HepG2 (cell line): ENCODE data around the gene RBM34. TPM values are rescaled to one million over a fixed set of nuclear protein-coding genes. Genes with fewer than 3 reads are reported as not detected.

Experiments used
- ATRX ChIP-seq: sonication (generic); formaldehyde crosslinking; IDR thresholded peaks from 2 replicates; pipeline ENCODE4 v1.4.0; 2020; ENCODE audit warnings: missing genetic modification reagents, borderline replicate concordance
- EEA1 ChIP-seq: sonication (generic); formaldehyde crosslinking; IDR thresholded peaks from 2 replicates; pipeline ENCODE4 v1.5.1; 2020; ENCODE audit warnings: mild to moderate bottlenecking, missing genetic modification reagents, borderline replicate concordance
- MYNN ChIP-seq: sonication (generic); formaldehyde crosslinking; IDR thresholded peaks from 2 replicates; pipeline ENCODE4 v1.4.0; 2020; ENCODE audit warnings: mild to moderate bottlenecking, low read depth, missing genetic modification reagents
- NFIB ChIP-seq: sonication (generic); formaldehyde crosslinking; IDR thresholded peaks from 2 replicates; pipeline ENCODE4 v1.9.0; 2021; ENCODE audit warnings: missing genetic modification reagents, mild to moderate bottlenecking, borderline replicate concordance
- PTBP1 ChIP-seq: fragments of 200-400 bp; formaldehyde crosslinking; IDR thresholded peaks from 2 replicates; pipeline ENCODE4 v1.6.1; 2018; ENCODE audit warnings: low read length, low read depth; ENCODE audit not compliant: poor library complexity, severe bottlenecking
- SETDB1 ChIP-seq: sonication (generic); formaldehyde crosslinking; IDR thresholded peaks from 2 replicates; pipeline ENCODE4 v1.5.1; 2020; ENCODE audit warnings: missing genetic modification reagents, mild to moderate bottlenecking, borderline replicate concordance
- SMAD1 ChIP-seq: sonication (generic); formaldehyde crosslinking; IDR thresholded peaks from 2 replicates; pipeline ENCODE4 v1.4.0; 2020; ENCODE audit warnings: missing genetic modification reagents, low read depth, mild to moderate bottlenecking, borderline replicate concordance
- STAG1 ChIP-seq: sonication (generic); formaldehyde crosslinking; IDR thresholded peaks from 2 replicates; pipeline ENCODE4 v1.4.0; 2020; ENCODE audit warnings: missing genetic modification reagents
- YEATS2 ChIP-seq: sonication (generic); formaldehyde crosslinking; IDR thresholded peaks from 2 replicates; pipeline ENCODE4 v1.4.0; 2020; ENCODE audit warnings: missing genetic modification reagents, borderline replicate concordance
- ZFYVE20 ChIP-seq: sonication (generic); formaldehyde crosslinking; IDR thresholded peaks from 2 replicates; pipeline ENCODE4 v1.8.0; 2023; ENCODE audit warnings: low read depth, mild to moderate bottlenecking, moderate library complexity, missing genetic modification reagents, borderline replicate concordance
- ZNF234 ChIP-seq: sonication (generic); formaldehyde crosslinking; conservative IDR thresholded peaks from 2 replicates; pipeline ENCODE4 v1.5.1; 2020; ENCODE audit warnings: mild to moderate bottlenecking, missing genetic modification reagents
- ZNF3 ChIP-seq: IDR thresholded peaks from 2 replicates; pipeline ENCODE4 v1.7.0; 2017; ENCODE audit warnings: inconsistent platforms
- ZNF33B ChIP-seq: sonication (generic); formaldehyde crosslinking; IDR thresholded peaks from 2 replicates; pipeline ENCODE4 v1.5.1; 2020; ENCODE audit warnings: mild to moderate bottlenecking, missing genetic modification reagents
- ZNF431 ChIP-seq: sonication (generic); formaldehyde crosslinking; IDR thresholded peaks from 2 replicates; pipeline ENCODE4 v1.9.0; 2022; ENCODE audit warnings: missing genetic modification reagents, low read depth, mild to moderate bottlenecking, borderline replicate concordance
- ZNF672 ChIP-seq: sonication (generic); formaldehyde crosslinking; IDR thresholded peaks from 2 replicates; pipeline ENCODE4 v1.8.1; 2022; ENCODE audit warnings: missing genetic modification reagents
- polyA plus RNA-seq, 8 experiments: library from polyadenylated mRNA; depleted of rRNA in 3 of 8; stranded (reverse) in 7 of 8; unstranded in 1 of 8; fragments of >200 nt; fragmentation: Illumina TruSeq in 4 of 8; extraction: Trizol in 4 of 8; gene quantifications; 2 replicates each; pipeline versions ENCODE4 v1.2.1 to v1.2.3, GENCODE V29; 2011 to 2016; ENCODE audit warnings: low read depth in 4 of 8, missing spikeins in 1 of 8, mixed read lengths in 1 of 8; ENCODE audit not compliant: insufficient read depth in 1 of 8
- total RNA-seq, 5 experiments: library from RNA; depleted of rRNA; stranded (reverse); fragments of >200 nt; fragmentation: Illumina TruSeq; extraction: Trizol; gene quantifications; 2 replicates each; pipeline ENCODE4 v1.2.3, GENCODE V29; 2016; ENCODE audit warnings: low read depth in 1 of 5
- TF ChIP-seq, protein P1 (sequence below): sonication (generic); formaldehyde crosslinking; IDR thresholded peaks from 2 replicates; pipeline ENCODE4 v1.4.0; 2020; ENCODE audit warnings: missing genetic modification reagents, borderline replicate concordance
- TF ChIP-seq, protein P2 (sequence below): sonication (generic); IDR thresholded peaks from 2 replicates; pipeline ENCODE4 v1.6.1; 2016; ENCODE audit warnings: low read depth, borderline replicate concordance
- TF ChIP-seq, protein P3 (sequence below): sonication (generic); formaldehyde crosslinking; conservative IDR thresholded peaks from 2 replicates; pipeline ENCODE4 v1.8.0; 2022; ENCODE audit warnings: mild to moderate bottlenecking, moderate library complexity, missing genetic modification reagents
- TF ChIP-seq, protein P4 (sequence below): sonication (generic); formaldehyde crosslinking; IDR thresholded peaks from 2 replicates; pipeline ENCODE4 v1.8.1; 2023; ENCODE audit warnings: mild to moderate bottlenecking, missing genetic modification reagents

The RBM34 gene
- total and polyA plus RNA-seq, 2 of the 13 experiments (the other 11 are each of a cell fraction or from before 2014, with no cell fraction given), result 34.7 to 73.0 TPM

DNA sequence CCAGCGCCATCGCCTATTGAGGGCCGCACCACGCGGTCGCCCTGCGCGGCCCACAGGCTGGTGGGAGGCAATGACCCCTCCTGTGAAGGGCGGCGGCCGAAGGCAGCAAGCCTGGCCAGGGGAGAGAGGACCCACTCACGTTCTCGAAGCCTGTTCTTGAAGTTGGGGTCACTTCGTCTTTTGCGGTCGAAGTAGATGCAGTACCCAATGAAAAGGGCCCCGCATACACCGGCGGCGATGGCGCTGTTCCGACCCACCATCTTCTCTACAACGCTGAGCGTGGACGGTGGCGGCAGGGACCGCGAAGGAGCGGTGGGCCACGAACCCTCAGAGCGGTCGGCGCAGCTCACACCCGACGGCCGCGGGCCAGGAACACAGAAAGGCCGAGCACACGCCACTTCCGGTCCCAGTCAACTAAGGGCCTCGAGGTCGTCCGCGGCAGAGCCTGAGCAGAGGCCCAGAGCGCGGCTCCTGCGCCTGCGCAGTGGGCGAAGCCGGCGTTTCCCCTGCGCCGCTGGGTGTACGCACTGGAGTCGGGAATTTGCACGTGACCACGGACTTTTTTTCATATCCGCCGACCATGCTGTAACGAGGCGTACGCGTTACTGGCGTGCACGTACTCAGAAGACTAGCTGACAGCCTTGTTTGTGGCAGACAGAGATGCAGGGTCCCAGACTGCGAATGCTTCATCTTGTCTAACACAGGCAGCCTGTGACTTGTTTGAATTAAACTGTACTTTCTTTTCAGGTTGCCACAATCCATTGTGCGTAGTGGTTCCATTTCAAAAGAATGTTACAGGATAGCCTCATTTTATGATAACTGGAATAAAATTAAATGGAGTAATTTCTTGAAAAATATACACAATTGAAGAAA is 32.4 kb downstream of the RBM34 start, which contains the start of gene TOMM20 (continued):
- TF ChIP-seq ATRX (CRISPR knock-in tag), result no peak
- TF ChIP-seq ZNF234 (CRISPR knock-in tag), result no peak
- TF ChIP-seq ZNF3, result no peak
- TF ChIP-seq ZNF33B (CRISPR knock-in tag), result no peak
- TF ChIP-seq ZNF431, result peak; percentile 40
- TF ChIP-seq, protein P1, sequence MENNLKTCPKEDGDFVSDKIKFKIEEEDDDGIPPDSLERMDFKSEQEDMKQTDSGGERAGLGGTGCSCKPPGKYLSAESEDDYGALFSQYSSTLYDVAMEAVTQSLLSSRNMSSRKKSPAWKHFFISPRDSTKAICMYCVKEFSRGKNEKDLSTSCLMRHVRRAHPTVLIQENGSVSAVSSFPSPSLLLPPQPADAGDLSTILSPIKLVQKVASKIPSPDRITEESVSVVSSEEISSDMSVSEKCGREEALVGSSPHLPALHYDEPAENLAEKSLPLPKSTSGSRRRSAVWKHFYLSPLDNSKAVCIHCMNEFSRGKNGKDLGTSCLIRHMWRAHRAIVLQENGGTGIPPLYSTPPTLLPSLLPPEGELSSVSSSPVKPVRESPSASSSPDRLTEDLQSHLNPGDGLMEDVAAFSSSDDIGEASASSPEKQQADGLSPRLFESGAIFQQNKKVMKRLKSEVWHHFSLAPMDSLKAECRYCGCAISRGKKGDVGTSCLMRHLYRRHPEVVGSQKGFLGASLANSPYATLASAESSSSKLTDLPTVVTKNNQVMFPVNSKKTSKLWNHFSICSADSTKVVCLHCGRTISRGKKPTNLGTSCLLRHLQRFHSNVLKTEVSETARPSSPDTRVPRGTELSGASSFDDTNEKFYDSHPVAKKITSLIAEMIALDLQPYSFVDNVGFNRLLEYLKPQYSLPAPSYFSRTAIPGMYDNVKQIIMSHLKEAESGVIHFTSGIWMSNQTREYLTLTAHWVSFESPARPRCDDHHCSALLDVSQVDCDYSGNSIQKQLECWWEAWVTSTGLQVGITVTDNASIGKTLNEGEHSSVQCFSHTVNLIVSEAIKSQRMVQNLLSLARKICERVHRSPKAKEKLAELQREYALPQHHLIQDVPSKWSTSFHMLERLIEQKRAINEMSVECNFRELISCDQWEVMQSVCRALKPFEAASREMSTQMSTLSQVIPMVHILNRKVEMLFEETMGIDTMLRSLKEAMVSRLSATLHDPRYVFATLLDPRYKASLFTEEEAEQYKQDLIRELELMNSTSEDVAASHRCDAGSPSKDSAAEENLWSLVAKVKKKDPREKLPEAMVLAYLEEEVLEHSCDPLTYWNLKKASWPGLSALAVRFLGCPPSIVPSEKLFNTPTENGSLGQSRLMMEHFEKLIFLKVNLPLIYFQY (CRISPR knock-in tag), result peak; percentile 67; the same call in 1 of the 2 replicates
- TF ChIP-seq, protein P2, sequence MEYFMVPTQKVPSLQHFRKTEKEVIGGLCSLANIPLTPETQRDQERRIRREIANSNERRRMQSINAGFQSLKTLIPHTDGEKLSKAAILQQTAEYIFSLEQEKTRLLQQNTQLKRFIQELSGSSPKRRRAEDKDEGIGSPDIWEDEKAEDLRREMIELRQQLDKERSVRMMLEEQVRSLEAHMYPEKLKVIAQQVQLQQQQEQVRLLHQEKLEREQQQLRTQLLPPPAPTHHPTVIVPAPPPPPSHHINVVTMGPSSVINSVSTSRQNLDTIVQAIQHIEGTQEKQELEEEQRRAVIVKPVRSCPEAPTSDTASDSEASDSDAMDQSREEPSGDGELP, result no peak
- TF ChIP-seq, protein P3, sequence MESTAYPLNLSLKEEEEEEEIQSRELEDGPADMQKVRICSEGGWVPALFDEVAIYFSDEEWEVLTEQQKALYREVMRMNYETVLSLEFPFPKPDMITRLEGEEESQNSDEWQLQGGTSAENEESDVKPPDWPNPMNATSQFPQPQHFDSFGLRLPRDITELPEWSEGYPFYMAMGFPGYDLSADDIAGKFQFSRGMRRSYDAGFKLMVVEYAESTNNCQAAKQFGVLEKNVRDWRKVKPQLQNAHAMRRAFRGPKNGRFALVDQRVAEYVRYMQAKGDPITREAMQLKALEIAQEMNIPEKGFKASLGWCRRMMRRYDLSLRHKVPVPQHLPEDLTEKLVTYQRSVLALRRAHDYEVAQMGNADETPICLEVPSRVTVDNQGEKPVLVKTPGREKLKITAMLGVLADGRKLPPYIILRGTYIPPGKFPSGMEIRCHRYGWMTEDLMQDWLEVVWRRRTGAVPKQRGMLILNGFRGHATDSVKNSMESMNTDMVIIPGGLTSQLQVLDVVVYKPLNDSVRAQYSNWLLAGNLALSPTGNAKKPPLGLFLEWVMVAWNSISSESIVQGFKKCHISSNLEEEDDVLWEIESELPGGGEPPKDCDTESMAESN (CRISPR knock-in tag), result peak; percentile 84
- peak; percentile 85; the same call in 1 of the 2 replicates for TF ChIP-seq EEA1 (CRISPR knock-in tag)
- TF ChIP-seq, protein P4, sequence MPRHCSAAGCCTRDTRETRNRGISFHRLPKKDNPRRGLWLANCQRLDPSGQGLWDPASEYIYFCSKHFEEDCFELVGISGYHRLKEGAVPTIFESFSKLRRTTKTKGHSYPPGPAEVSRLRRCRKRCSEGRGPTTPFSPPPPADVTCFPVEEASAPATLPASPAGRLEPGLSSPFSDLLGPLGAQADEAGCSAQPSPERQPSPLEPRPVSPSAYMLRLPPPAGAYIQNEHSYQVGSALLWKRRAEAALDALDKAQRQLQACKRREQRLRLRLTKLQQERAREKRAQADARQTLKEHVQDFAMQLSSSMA (CRISPR knock-in tag), result peak; percentile 86
- no peak for TF ChIP-seq SETDB1 (CRISPR knock-in tag)
- TF ChIP-seq YEATS2 (CRISPR knock-in tag), result peak; percentile 93
- TF ChIP-seq STAG1 (CRISPR knock-in tag), result no peak; the same call in 1 of the 2 replicates
- TF ChIP-seq ZNF672 (CRISPR knock-in tag), result no peak
- TF ChIP-seq NFIB (CRISPR knock-in tag), result no peak
- TF ChIP-seq SMAD1 (CRISPR knock-in tag), result peak; percentile 45; the same call in 1 of the 2 replicates
- TF ChIP-seq ZFYVE20, result no peak
- TF ChIP-seq MYNN, result no peak
- TF ChIP-seq PTBP1, result no peak
